Measurements from ENCODE around the gene PLEKHM1. TPM values are rescaled to one million over a fixed set of nuclear protein-coding genes. Genes with fewer than 3 reads are reported as not detected.

The PLEKHM1 gene
- total and polyA plus RNA-seq, 4 donors = 6.2 to 15.8 (median 8.5) TPM

DNA sequence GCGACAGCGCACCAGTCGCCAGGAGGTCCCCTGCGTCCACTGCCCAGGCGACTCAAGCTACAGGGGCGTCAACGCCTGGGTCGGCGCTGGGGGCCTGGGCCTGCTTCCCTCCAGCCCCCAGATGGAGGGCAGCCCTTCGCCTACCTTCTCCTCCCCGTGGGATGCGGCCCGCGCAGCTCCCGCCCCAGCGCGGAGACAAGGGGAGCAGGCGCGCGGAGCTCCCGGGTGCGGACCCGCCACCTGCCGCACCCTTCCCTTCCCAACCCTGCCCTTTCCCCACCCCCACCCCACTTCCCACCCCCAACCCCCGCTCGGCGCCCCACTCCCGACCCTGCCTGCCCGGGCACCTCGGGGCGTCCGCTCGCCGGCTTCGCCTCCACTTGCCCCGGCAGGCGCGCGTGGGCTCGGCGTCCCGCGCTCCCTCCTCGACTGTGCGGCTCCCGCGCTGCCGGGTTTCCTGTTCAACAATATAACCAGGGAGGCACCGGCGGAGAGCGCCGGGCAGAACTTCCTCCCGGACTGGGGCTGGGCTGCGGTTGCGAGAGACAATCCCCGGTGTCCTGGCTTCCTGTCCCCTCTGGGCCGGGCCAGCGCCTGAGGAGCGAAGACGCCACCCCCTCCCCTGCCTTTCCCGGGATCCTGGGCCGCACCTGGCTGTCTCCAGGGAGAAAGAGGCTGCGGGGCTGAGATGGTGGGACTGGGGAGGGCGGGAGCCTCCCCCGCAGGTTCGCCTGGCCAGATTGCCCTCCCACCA is 57.9 kb downstream of the PLEKHM1 start, which contains the start of gene ARHGAP27:
Gene ARHGAP27 (minus strand): TSS at position 466 of the 754 bp plus-strand sequence. CDS start 2,591 bp downstream, outside the sequence.
- peaks cover 0 to 11% (median 4%) of the 10 kb centered on the region in 4 donors for H3K36me3 ChIP-seq (ENCODE audit: control insufficient read depth in 4 of 4, insufficient read depth in 3 of 4, low read depth in 1 of 4, low read length in 3 of 4)
- peak within 1 kb of the TSS; percentile 13 to 56 (median 49) for H3K4me3 ChIP-seq (ENCODE audit: low read depth in 1 of 3, low read length in 3 of 3)
- no peak for TF ChIP-seq FOXA2 (IDR thresholded peaks at IDR 0.05)
- TF ChIP-seq, protein P1, sequence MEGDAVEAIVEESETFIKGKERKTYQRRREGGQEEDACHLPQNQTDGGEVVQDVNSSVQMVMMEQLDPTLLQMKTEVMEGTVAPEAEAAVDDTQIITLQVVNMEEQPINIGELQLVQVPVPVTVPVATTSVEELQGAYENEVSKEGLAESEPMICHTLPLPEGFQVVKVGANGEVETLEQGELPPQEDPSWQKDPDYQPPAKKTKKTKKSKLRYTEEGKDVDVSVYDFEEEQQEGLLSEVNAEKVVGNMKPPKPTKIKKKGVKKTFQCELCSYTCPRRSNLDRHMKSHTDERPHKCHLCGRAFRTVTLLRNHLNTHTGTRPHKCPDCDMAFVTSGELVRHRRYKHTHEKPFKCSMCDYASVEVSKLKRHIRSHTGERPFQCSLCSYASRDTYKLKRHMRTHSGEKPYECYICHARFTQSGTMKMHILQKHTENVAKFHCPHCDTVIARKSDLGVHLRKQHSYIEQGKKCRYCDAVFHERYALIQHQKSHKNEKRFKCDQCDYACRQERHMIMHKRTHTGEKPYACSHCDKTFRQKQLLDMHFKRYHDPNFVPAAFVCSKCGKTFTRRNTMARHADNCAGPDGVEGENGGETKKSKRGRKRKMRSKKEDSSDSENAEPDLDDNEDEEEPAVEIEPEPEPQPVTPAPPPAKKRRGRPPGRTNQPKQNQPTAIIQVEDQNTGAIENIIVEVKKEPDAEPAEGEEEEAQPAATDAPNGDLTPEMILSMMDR (IDR thresholded peaks at IDR 0.05; ENCODE audit: low read depth, low read length, missing input control) = no peak
- no peak for TF ChIP-seq HNF4A (conservative IDR thresholded peaks at IDR 0.05)
- TF ChIP-seq SP1 (IDR thresholded peaks at IDR 0.05) = no peak
- no peak for TF ChIP-seq HNF4G (IDR thresholded peaks at IDR 0.05)
- TF ChIP-seq, protein P2, sequence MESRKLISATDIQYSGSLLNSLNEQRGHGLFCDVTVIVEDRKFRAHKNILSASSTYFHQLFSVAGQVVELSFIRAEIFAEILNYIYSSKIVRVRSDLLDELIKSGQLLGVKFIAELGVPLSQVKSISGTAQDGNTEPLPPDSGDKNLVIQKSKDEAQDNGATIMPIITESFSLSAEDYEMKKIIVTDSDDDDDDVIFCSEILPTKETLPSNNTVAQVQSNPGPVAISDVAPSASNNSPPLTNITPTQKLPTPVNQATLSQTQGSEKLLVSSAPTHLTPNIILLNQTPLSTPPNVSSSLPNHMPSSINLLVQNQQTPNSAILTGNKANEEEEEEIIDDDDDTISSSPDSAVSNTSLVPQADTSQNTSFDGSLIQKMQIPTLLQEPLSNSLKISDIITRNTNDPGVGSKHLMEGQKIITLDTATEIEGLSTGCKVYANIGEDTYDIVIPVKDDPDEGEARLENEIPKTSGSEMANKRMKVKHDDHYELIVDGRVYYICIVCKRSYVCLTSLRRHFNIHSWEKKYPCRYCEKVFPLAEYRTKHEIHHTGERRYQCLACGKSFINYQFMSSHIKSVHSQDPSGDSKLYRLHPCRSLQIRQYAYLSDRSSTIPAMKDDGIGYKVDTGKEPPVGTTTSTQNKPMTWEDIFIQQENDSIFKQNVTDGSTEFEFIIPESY (IDR thresholded peaks at IDR 0.05) = no peak
- TF ChIP-seq JUND (IDR thresholded peaks at IDR 0.05) = no peak
- no peak for TF ChIP-seq FOXA1 (IDR thresholded peaks at IDR 0.05)
- no peak for TF ChIP-seq YY1 (IDR thresholded peaks at IDR 0.05)
- no peak for TF ChIP-seq EGR1 (IDR thresholded peaks at IDR 0.05; ENCODE audit: low read depth in 2 of 2)
- TF ChIP-seq, protein P3, sequence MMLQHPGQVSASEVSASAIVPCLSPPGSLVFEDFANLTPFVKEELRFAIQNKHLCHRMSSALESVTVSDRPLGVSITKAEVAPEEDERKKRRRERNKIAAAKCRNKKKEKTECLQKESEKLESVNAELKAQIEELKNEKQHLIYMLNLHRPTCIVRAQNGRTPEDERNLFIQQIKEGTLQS (IDR thresholded peaks at IDR 0.05) = no peak
- TF ChIP-seq, protein P4, sequence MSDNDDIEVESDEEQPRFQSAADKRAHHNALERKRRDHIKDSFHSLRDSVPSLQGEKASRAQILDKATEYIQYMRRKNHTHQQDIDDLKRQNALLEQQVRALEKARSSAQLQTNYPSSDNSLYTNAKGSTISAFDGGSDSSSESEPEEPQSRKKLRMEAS (IDR thresholded peaks at IDR 0.05) = no peak
- no peak for TF ChIP-seq NR2F2 (IDR thresholded peaks at IDR 0.05)
- peaks cover 18 to 40% (median 25%) of the 10 kb centered on the region in 4 donors for H3K4me1 ChIP-seq (ENCODE audit: control insufficient read depth in 4 of 4, insufficient read depth in 4 of 4, low read length in 3 of 4)
- peak within 1 kb of the TSS; percentile 13 to 56 for H3K27ac ChIP-seq (ENCODE audit: low read depth in 1 of 2, low read length in 2 of 2)
- DNase-seq (ENCODE audit: low spot score) = no peak
- H3K27me3 ChIP-seq (ENCODE audit: control insufficient read depth in 4 of 4, insufficient read depth in 4 of 4, low read length in 3 of 4) = peaks cover 0 to 2% (median 0%) of the 10 kb centered on the region in 4 donors
- H3K9ac ChIP-seq (ENCODE audit: low read depth in 1 of 2, low read length in 2 of 2) = no peak within 1 kb of the TSS
- WGBS = 8% methylated on average over 66 of the region's 66 CpGs
- H3K9me3 ChIP-seq (ENCODE audit: control insufficient read depth in 4 of 4, low read length in 3 of 4) = no peaks in the 10 kb centered on the region

- 1% methylated on average over 64 of the region's 64 CpGs for WGBS
- Histone ChIP-seq H3K9ac (ENCODE audit: low read depth in 1 of 2, low read length in 2 of 2) (no peak overlapping the region), H3K27ac (ENCODE audit: low read depth in 1 of 2, low read length in 2 of 2) (peak overlapping the region; percentile 13 to 56), H3K4me3 (ENCODE audit: low read depth in 1 of 3, low read length in 3 of 3) (peak overlapping the region; percentile 13 to 56 (median 49)), H3K27me3 (ENCODE audit: control insufficient read depth in 4 of 4, insufficient read depth in 4 of 4, low read length in 3 of 4) (peaks cover 0 to 2% (median 0%) of the 10 kb centered on the region in 4 donors), H3K36me3 (ENCODE audit: control insufficient read depth in 4 of 4, insufficient read depth in 3 of 4, low read depth in 1 of 4, low read length in 3 of 4) (peaks cover 0 to 6% (median 2%) of the 10 kb centered on the region in 4 donors), H3K9me3 (ENCODE audit: control insufficient read depth in 4 of 4, low read length in 3 of 4) (no peaks in the 10 kb centered on the region), H3K4me1 (ENCODE audit: control insufficient read depth in 4 of 4, insufficient read depth in 4 of 4, low read length in 3 of 4) (peaks cover 18 to 40% (median 25%) of the 10 kb centered on the region in 4 donors)
- peak; percentile 67 for DNase-seq (ENCODE audit: low spot score)
- no peak for TF ChIP-seq HNF4G (IDR thresholded peaks at IDR 0.05)
- no peak for TF ChIP-seq RXRA (IDR thresholded peaks at IDR 0.05)
- TF ChIP-seq, protein P1 (IDR thresholded peaks at IDR 0.05; ENCODE audit: low read depth, low read length, missing input control) = no peak
- TF ChIP-seq RAD21 (IDR thresholded peaks at IDR 0.05) = no peak
- TF ChIP-seq, protein P2 (IDR thresholded peaks at IDR 0.05) = no peak
- no peak for TF ChIP-seq YY1 (IDR thresholded peaks at IDR 0.05)
- TF ChIP-seq, protein P5, sequence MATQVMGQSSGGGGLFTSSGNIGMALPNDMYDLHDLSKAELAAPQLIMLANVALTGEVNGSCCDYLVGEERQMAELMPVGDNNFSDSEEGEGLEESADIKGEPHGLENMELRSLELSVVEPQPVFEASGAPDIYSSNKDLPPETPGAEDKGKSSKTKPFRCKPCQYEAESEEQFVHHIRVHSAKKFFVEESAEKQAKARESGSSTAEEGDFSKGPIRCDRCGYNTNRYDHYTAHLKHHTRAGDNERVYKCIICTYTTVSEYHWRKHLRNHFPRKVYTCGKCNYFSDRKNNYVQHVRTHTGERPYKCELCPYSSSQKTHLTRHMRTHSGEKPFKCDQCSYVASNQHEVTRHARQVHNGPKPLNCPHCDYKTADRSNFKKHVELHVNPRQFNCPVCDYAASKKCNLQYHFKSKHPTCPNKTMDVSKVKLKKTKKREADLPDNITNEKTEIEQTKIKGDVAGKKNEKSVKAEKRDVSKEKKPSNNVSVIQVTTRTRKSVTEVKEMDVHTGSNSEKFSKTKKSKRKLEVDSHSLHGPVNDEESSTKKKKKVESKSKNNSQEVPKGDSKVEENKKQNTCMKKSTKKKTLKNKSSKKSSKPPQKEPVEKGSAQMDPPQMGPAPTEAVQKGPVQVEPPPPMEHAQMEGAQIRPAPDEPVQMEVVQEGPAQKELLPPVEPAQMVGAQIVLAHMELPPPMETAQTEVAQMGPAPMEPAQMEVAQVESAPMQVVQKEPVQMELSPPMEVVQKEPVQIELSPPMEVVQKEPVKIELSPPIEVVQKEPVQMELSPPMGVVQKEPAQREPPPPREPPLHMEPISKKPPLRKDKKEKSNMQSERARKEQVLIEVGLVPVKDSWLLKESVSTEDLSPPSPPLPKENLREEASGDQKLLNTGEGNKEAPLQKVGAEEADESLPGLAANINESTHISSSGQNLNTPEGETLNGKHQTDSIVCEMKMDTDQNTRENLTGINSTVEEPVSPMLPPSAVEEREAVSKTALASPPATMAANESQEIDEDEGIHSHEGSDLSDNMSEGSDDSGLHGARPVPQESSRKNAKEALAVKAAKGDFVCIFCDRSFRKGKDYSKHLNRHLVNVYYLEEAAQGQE (IDR thresholded peaks at IDR 0.05) = no peak
- no peak for TF ChIP-seq SP1 (IDR thresholded peaks at IDR 0.05)
Observed at GRCh38 chr17:45431531-45432404, 58.8 kb downstream of the PLEKHM1 start.
